Right renal cortex interstitium (tissue), 3 donors: Measurements from ENCODE around the gene F11R. TPM values are rescaled to one million over a fixed set of nuclear protein-coding genes. Genes with fewer than 3 reads are reported as not detected.
"Not testable (repeated sequence)": the region's sequence is repeated elsewhere in the genome, so short reads cannot be mapped to it uniquely, and the experiment has no call there.

Experiments
- DNase-seq, 3 donors: peaks; one replicate each; pipeline ENCODE4 v3.0.0-alpha.2; 2013; ENCODE audit warnings: low read depth in 3 of 3, low spot score in 2 of 3
- polyA plus RNA-seq, 3 donors: library from polyadenylated mRNA; unstranded; fragments of 120-200 nt; gene quantifications; one replicate each; pipeline ENCODE4 v1.2.1, GENCODE V29; 2013; ENCODE audit not compliant: insufficient read length in 3 of 3

F11R gene
- polyA plus RNA-seq, 3 donors = 93.8 to 100 (median 93.9) TPM

GRCh38 chr1:160979286-160979685 lies 41.7 kb downstream of the F11R start:
- no peak for DNase-seq

GRCh38 chr1:160978510-160978927 lies 42.4 kb downstream of the F11R start:
- DNase-seq = no peak

GRCh38 chr1:160975026-160975425 lies 45.9 kb downstream of the F11R start:
- DNase-seq = no peak

GRCh38 chr1:160973491-160973890 lies 47.5 kb downstream of the F11R start:
- no peak for DNase-seq

- no peak for DNase-seq
These were observed 48.0 kb downstream of the F11R start for GRCh38 chr1:160972939-160973338.

- DNase-seq = no peak
These were observed 49.3 kb downstream of the F11R start for GRCh38 chr1:160971618-160972056.

GRCh38 chr1:160963521-160963920 lies 57.4 kb downstream of the F11R start:
- no peak for DNase-seq

- DNase-seq = no peak
These were observed 59.5 kb downstream of the F11R start for GRCh38 chr1:160961419-160961818.

GRCh38 chr1:160956966-160957365 lies 64.0 kb downstream of the F11R start:
- no peak for DNase-seq

- DNase-seq = no peak
These were observed 66.5 kb downstream of the F11R start, which contains the start of gene ITLN2 for GRCh38 chr1:160954158-160955104. Gene ITLN2, minus strand, starts transcription at chr1:160954809. Its CDS starts 68 bp downstream, at chr1:160954741.

GRCh38 chr1:160953030-160953429 lies 67.9 kb downstream of the F11R start:
- DNase-seq = no peak

GRCh38 chr1:160952129-160952510 lies 68.8 kb downstream of the F11R start:
- no peak for DNase-seq

GRCh38 chr1:160951443-160952128 lies 69.4 kb downstream of the F11R start:
- DNase-seq = peak in 2 of 3 donors; percentile 32 to 36

- no peak for DNase-seq
These were observed 70.3 kb downstream of the F11R start for GRCh38 chr1:160950657-160951056.

- no peak for DNase-seq
These were observed 71.1 kb downstream of the F11R start for GRCh38 chr1:160949881-160950280.

- DNase-seq = not testable (repeated sequence)
These were observed 71.6 kb downstream of the F11R start for GRCh38 chr1:160949216-160949880.

GRCh38 chr1:160947174-160947759 lies 73.7 kb downstream of the F11R start:
- not testable (repeated sequence) for DNase-seq

- not testable (repeated sequence) for DNase-seq
These were observed 75.1 kb downstream of the F11R start for GRCh38 chr1:160945881-160946280.
